Measurements from ENCODE around the gene CTU2. TPM values are rescaled to one million over a fixed set of nuclear protein-coding genes. Genes with fewer than 3 reads are reported as not detected.
A peak's percentile ranks its signal among the peaks of the same experiment; 100 is the strongest.

Gene CTU2
- 20.7 to 37.1 TPM (median 24.1 TPM) in 3 replicates for total RNA-seq
- long read RNA-seq, transcript CTU2-202 (15 exons, 1,751 nt), result major isoform, 18 of 26 reads
- long read RNA-seq, partial matches to known transcripts, result 2 of 26 reads
- long read RNA-seq, other reads (novel, unspliced or antisense), result 3 of 26 reads

GRCh38 chr16:88706229-88706964 lies at the start of gene CTU2, which contains the start of gene RNF166:
Gene CTU2, plus strand, starts transcription at chr16:88706503. Its CDS starts 28 bp downstream, at chr16:88706531.
Gene RNF166, minus strand, starts transcription at chr16:88706408. Its CDS starts 83 bp downstream, at chr16:88706325.
- DNase-seq (ENCODE audit: low spot score), result no peak
- peaks cover 36% of the 10 kb centered on the region for H3K4me1 Mint-ChIP-seq (ENCODE audit: low read depth)
- peak within 1 kb of the TSS; percentile 78 for H3K4me3 Mint-ChIP-seq (ENCODE audit: unreplicated experiment)

DNA sequence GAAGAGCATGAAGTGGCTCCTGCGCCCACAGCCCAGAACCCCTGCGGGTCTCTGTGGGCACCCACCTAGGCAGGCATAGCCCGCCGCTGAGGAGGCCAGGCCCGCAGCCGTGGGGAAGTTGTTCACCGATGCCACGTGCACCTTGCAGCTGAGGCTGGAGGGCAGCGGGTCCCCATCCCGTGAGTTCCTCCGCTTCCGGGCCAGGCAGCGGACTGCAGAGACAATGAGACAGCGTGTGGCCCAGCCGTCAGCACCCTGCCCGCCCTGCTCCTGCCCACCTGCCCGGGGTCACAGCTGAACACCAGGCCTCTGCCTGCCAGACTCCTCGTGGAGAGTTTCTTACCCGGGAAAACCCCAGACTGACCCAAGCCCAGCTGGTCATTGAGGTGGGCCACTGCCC lies 48.9 kb upstream of the CTU2 start:
- H3K36me3 Mint-ChIP-seq (ENCODE audit: low read depth), result peaks cover 6% of the 10 kb centered on the region
- H3K9me3 Mint-ChIP-seq (ENCODE audit: low read depth), result no peaks in the 10 kb centered on the region
- no peak overlapping the region for H3K4me3 Mint-ChIP-seq (ENCODE audit: unreplicated experiment)
- H3K27me3 Mint-ChIP-seq (ENCODE audit: low read depth), result no peaks in the 10 kb centered on the region
- H3K4me1 Mint-ChIP-seq (ENCODE audit: low read depth), result peaks cover 12% of the 10 kb centered on the region
- no peak overlapping the region for H3K27ac Mint-ChIP-seq (ENCODE audit: unreplicated experiment)
- DNase-seq (ENCODE audit: low spot score), result no peak
- no peak for TF ChIP-seq CTCF (IDR thresholded peaks at IDR 0.05)

More at GRCh38 chr16:88706229-88706964, at the start of gene CTU2, which contains the start of gene RNF166:
- H3K36me3 Mint-ChIP-seq (ENCODE audit: low read depth), result no peaks in the 10 kb centered on the region
- H3K9me3 Mint-ChIP-seq (ENCODE audit: low read depth), result no peaks in the 10 kb centered on the region
- H3K27ac Mint-ChIP-seq (ENCODE audit: unreplicated experiment), result peak within 1 kb of the TSS; percentile 76
- no peaks in the 10 kb centered on the region for H3K27me3 Mint-ChIP-seq (ENCODE audit: low read depth)
- TF ChIP-seq CTCF (IDR thresholded peaks at IDR 0.05), result no peak

DNA sequence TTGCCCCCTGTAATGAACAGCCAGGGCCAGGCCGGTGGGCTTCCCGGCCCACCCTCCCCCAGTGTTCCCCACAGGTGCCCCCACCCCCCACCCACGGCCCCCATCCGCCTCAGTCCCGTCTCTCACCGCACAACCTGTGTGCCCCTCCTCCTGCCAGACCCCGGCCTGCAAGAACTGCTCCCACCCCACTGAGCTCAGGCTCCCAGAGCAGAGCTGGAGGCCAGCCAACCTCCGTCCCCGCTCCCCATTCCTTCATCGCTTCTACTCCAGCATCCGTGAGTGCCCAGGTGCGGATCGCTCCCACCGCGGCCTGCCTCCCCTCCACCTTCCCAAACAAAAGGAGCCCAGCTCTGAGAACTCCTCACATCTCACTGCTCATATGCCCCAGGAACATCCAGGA lies 47.6 kb upstream of the CTU2 start:
- DNase-seq (ENCODE audit: low spot score), result no peak

DNA sequence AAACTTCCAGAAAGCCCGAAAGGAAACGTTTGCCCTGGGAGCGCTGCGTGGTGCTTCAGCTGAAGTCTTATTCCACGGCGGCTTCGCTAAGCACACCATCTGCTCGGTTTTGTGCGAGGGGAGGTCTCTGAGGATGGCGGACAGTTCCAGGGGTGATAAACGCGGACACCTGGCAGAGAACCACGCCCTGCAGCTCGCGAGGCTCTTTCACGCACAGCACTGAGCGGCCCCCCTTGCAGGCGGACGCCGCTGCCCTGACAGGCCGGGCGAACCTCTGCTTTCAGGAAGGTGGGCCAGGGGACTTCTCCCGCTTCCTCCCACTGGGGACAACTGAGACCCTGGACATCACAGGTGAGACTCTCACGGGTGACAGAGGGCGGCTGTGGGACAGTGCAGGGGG lies 47.1 kb upstream of the CTU2 start:
- Mint-ChIP-seq H3K4me1 (ENCODE audit: low read depth) (peaks cover 16% of the 10 kb centered on the region), H3K27me3 (ENCODE audit: low read depth) (no peaks in the 10 kb centered on the region), H3K9me3 (ENCODE audit: low read depth) (no peaks in the 10 kb centered on the region), H3K4me3 (ENCODE audit: unreplicated experiment) (no peak overlapping the region), H3K36me3 (ENCODE audit: low read depth) (peaks cover 5% of the 10 kb centered on the region), H3K27ac (ENCODE audit: unreplicated experiment) (no peak overlapping the region)
- TF ChIP-seq CTCF (IDR thresholded peaks at IDR 0.05), result no peak
- DNase-seq (ENCODE audit: low spot score), result no peak

More for the DNA sequence above, 47.6 kb upstream of the CTU2 start:
- peaks cover 5% of the 10 kb centered on the region for H3K36me3 Mint-ChIP-seq (ENCODE audit: low read depth)
- no peak for TF ChIP-seq CTCF (IDR thresholded peaks at IDR 0.05)
- no peaks in the 10 kb centered on the region for H3K27me3 Mint-ChIP-seq (ENCODE audit: low read depth)
- no peaks in the 10 kb centered on the region for H3K9me3 Mint-ChIP-seq (ENCODE audit: low read depth)
- H3K4me3 Mint-ChIP-seq (ENCODE audit: unreplicated experiment), result no peak overlapping the region
- H3K27ac Mint-ChIP-seq (ENCODE audit: unreplicated experiment), result no peak overlapping the region
- peaks cover 12% of the 10 kb centered on the region for H3K4me1 Mint-ChIP-seq (ENCODE audit: low read depth)

DNA sequence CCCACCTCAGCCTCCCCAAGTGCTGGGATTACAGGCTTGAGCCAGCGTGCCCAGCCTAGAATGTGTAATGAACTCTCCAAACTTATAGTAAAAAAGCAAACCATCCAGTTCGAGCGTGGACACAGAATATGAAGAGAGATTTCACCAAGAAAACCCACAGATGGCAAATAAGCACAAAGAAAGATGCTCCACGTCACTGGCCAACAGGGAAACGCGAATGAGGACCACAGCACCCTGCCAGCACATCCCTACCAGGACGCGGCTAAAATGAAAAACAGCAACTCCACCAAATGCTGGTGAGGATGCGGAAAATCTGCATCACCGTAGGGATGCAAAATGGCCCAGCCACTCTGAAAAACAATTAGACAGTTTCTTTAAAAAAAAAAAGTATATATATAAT lies 44.8 kb upstream of the CTU2 start:
- Mint-ChIP-seq H3K9me3 (ENCODE audit: low read depth) (no peaks in the 10 kb centered on the region), H3K27me3 (ENCODE audit: low read depth) (no peaks in the 10 kb centered on the region), H3K27ac (ENCODE audit: unreplicated experiment) (peak overlapping the region; percentile 6), H3K4me1 (ENCODE audit: low read depth) (peaks cover 16% of the 10 kb centered on the region), H3K4me3 (ENCODE audit: unreplicated experiment) (peak overlapping the region; percentile 40), H3K36me3 (ENCODE audit: low read depth) (no peaks in the 10 kb centered on the region)
- DNase-seq (ENCODE audit: low spot score), result no peak
- TF ChIP-seq CTCF (IDR thresholded peaks at IDR 0.05), result no peak
